Parathyroid adenoma (tissue), 2 donors: ENCODE measurements around the gene KRT15.

Experiments used
- H2AFZ ChIP-seq: fragments of 300-600 bp; sonication (generic); one replicate; pipeline ENCODE4 v1.7.0; 2017; ENCODE audit warnings: antibody characterized with exemption, mild to moderate bottlenecking
- H3K27ac ChIP-seq: fragments of 300-600 bp; sonication (generic); one replicate; pipeline ENCODE4 v1.7.0; 2017
- H3K27me3 ChIP-seq: fragments of 300-600 bp; sonication (generic); one replicate; pipeline ENCODE4 v1.7.0; 2017; ENCODE audit warnings: low read length; ENCODE audit not compliant: control insufficient read depth, insufficient read depth
- H3K36me3 ChIP-seq: fragments of 300-600 bp; sonication (generic); one replicate; pipeline ENCODE4 v1.7.0; 2017; ENCODE audit warnings: low read length; ENCODE audit not compliant: control insufficient read depth, insufficient read depth
- H3K4me1 ChIP-seq: fragments of 300-600 bp; sonication (generic); one replicate; pipeline ENCODE4 v1.7.0; 2017; ENCODE audit warnings: control low read depth
- H3K4me2 ChIP-seq: fragments of 300-600 bp; sonication (generic); one replicate; pipeline ENCODE4 v1.7.0; 2017; ENCODE audit warnings: low read length
- H3K4me3 ChIP-seq: fragments of 300-600 bp; sonication (generic); one replicate; pipeline ENCODE4 v1.7.0; 2017; ENCODE audit warnings: low read depth, low read length
- H3K79me2 ChIP-seq: fragments of 300-600 bp; sonication (generic); one replicate; pipeline ENCODE4 v1.7.0; 2017; ENCODE audit warnings: control low read depth
- H3K9ac ChIP-seq: fragments of 300-600 bp; sonication (generic); one replicate; pipeline ENCODE4 v1.7.0; 2017; ENCODE audit warnings: mild to moderate bottlenecking
- H3K9me3 ChIP-seq: fragments of 300-600 bp; sonication (generic); one replicate; pipeline ENCODE4 v1.7.0; 2017; ENCODE audit warnings: low read length; ENCODE audit not compliant: control insufficient read depth
- CTCF ChIP-seq: fragments of 300-600 bp; sonication (generic); IDR thresholded peaks from one replicate; pipeline ENCODE4 v1.7.0; 2017; ENCODE audit warnings: antibody characterized with exemption, mild to moderate bottlenecking
- donor health status: primary hyperparathyroidism.

KRT15 gene

GRCh38 chr17:41540921-41541625 is 22.4 kb upstream of the KRT15 start:
- no peak for TF ChIP-seq CTCF
- no peaks in the 10 kb centered on the region for H3K9me3 ChIP-seq
- no peaks in the 10 kb centered on the region for H3K4me1 ChIP-seq
- no peak overlapping the region for H2AFZ ChIP-seq
- no peaks in the 10 kb centered on the region for H3K27me3 ChIP-seq
- H3K27ac ChIP-seq: no peak overlapping the region
- H3K4me3 ChIP-seq: no peak overlapping the region
- H3K36me3 ChIP-seq: no peaks in the 10 kb centered on the region
- no peak overlapping the region for H3K9ac ChIP-seq
- no peak overlapping the region for H3K4me2 ChIP-seq
- no peaks in the 10 kb centered on the region for H3K79me2 ChIP-seq

DNA sequence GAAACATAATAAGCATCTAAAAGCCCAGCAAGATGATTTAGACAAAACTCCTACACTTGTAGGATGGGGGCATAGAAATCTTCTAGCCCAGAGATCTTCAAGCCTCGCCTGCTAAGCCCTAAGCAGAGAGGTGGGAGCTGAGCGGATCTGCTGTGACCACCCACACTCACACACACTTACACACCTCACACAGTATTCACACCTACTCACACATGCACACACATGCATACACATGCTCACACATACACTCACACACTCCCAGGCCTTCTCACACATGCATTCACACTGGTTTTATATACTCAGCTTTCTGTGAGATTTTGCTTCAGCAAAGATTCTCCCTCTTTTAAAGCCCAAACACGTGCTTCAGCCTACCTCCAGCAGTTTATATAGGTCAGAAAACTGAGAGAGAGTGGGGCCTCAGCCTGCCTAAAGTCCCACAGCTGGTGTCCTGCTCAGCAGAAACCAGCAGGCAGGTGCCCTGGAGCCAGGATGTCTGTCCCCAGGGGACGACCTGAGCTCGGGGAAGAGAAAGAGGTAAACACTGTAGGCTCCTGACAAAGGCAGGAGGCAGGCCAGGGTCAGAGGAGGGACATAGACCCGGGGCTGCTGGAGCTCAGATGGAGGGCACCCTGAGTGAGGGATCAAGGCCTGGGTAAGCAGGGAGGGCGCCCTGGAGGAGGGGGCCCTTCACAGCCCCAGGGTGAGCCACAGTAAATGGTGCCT is 21.4 kb upstream of the KRT15 start:
- H3K79me2 ChIP-seq: no peaks in the 10 kb centered on the region
- H3K27ac ChIP-seq: no peak overlapping the region
- H3K27me3 ChIP-seq: no peaks in the 10 kb centered on the region
- H2AFZ ChIP-seq: no peak overlapping the region
- no peak overlapping the region for H3K4me2 ChIP-seq
- no peak for TF ChIP-seq CTCF
- H3K9me3 ChIP-seq: no peaks in the 10 kb centered on the region
- no peak overlapping the region for H3K4me3 ChIP-seq
- no peaks in the 10 kb centered on the region for H3K36me3 ChIP-seq
- H3K4me1 ChIP-seq: no peaks in the 10 kb centered on the region
- H3K9ac ChIP-seq: no peak overlapping the region

GRCh38 chr17:41539071-41539492 is 20.4 kb upstream of the KRT15 start:
- Histone ChIP-seq H2AFZ (no peak overlapping the region), H3K4me2 (no peak overlapping the region), H3K79me2 (no peaks in the 10 kb centered on the region), H3K27me3 (no peaks in the 10 kb centered on the region), H3K9me3 (no peaks in the 10 kb centered on the region), H3K36me3 (no peaks in the 10 kb centered on the region), H3K27ac (no peak overlapping the region), H3K4me3 (no peak overlapping the region), H3K9ac (no peak overlapping the region), H3K4me1 (no peaks in the 10 kb centered on the region)
- TF ChIP-seq CTCF: no peak

- H3K27ac ChIP-seq: no peak overlapping the region
- no peak for TF ChIP-seq CTCF
- H3K27me3 ChIP-seq: no peaks in the 10 kb centered on the region
- no peaks in the 10 kb centered on the region for H3K36me3 ChIP-seq
- no peak overlapping the region for H3K4me2 ChIP-seq
- no peak overlapping the region for H3K4me3 ChIP-seq
- no peak overlapping the region for H2AFZ ChIP-seq
- no peaks in the 10 kb centered on the region for H3K79me2 ChIP-seq
- no peak overlapping the region for H3K9ac ChIP-seq
- no peaks in the 10 kb centered on the region for H3K4me1 ChIP-seq
- no peaks in the 10 kb centered on the region for H3K9me3 ChIP-seq
These were observed 19.9 kb upstream of the KRT15 start for GRCh38 chr17:41538565-41538991.
